ENCODE data around the gene IFITM5.
A peak's percentile ranks its signal among the peaks of the same experiment; 100 is the strongest.

The IFITM5 gene

GRCh38 chr11:266676-267439 lies 32.5 kb downstream of the IFITM5 start:
- no peak for DNase-seq (ENCODE audit: low spot score)

DNA sequence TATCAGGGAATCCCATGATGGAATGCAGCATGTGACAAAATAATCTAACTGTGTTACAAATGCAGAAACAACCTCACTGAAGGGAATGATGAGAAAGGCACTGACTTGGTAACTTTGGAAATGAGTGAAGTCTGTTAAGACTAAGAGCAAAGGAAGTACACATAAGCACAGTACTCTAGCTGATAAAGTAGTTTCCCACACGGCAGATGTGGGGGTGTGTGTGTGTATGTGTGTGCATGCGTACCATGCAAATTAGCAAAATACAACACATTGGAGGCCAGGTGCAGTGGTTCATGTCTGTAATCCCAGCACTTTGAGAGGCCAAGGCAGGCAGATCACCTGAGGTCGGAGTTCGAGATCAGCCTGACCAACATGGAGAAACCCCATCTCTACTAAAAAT lies 37.7 kb downstream of the IFITM5 start:
- DNase-seq (ENCODE audit: low spot score): no peak

DNA sequence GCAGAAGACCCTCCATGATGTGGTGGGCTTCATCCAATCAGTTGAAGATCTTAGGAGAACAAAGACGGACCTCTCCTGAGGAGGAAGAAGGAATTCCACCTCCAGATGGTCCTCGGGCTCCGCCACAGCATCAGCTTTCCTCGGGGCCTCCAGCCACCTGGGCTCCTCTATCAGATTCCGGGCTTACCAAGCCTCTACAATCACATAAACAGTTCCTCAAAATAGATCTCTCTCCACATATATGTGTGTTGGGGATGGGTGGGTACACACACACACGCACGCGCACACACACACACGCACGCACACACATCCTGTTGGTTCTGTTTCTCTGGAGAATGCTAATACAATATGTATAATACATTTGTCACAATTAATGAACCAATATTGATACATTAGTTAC lies 39.9 kb downstream of the IFITM5 start:
- no peak for DNase-seq (ENCODE audit: low spot score)

- DNase-seq (ENCODE audit: low spot score): no peak
These were observed 41.4 kb downstream of the IFITM5 start for GRCh38 chr11:257766-258493.

DNA sequence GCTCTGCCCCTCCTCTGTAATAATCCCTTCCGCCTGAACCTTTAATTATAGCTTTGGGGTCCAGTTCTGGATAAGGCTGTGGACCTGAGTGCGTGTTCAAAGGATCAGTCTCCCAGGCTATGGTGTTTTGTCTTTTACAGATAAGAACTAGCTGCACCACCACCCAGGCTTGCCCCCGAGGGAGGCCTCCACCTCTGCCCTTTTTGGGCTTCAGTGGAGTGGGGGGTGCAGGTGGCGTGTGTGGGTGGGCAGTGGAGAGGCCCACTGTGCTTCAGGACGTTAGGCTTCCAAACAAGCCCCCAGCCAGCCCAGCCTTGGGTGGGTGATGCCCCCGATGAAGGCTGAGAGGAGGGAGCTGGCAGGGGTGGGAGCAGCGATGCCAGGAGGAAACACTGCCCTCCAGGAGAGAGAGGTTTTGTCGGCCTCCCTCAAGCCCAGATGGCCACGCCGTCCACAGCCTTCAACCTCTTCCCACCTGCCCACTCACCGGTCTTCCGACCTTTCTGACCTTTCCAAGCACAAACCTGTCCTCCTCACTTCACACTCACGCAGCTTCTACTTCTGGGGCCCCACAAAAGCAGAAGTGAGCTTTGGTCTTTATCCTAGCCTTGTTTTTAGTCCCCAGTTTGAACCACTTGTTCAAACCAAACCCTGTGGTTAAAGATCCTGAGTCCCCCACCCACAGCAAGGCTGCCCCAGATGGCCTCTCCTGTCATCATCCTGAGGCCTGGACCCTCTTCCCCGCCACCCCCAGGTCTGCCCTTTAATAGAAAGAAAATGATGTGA lies 42.2 kb downstream of the IFITM5 start:
- no peak for DNase-seq (ENCODE audit: low spot score)

GRCh38 chr11:255816-256215 lies 43.5 kb downstream of the IFITM5 start:
- no peak for DNase-seq (ENCODE audit: low spot score)

- no peak for DNase-seq (ENCODE audit: low spot score)
These were observed 44.1 kb downstream of the IFITM5 start for GRCh38 chr11:255176-255575.

DNA sequence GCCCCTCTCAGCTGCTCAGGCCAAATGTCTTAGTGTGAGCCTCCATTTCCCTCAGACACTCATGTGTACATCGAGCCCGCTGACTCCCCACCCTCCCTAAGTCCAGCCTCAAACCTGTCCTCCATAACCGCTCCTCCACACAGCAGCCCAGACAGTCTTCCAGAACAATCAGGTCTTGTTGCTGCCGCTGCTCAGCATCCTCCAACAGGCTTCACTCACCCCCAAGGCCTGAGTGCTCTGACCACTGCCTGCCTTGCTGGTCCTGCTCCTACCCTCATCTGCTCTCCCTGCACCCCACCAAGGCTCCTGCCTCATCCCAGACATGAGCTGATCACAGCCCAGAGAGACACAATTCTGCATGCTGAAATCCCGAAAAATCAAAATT lies 45.4 kb downstream of the IFITM5 start:
- DNase-seq (ENCODE audit: low spot score): no peak

- no peak for DNase-seq (ENCODE audit: low spot score)
These were observed 46.0 kb downstream of the IFITM5 start for GRCh38 chr11:253160-253885.

GRCh38 chr11:252666-253065 lies 46.7 kb downstream of the IFITM5 start:
- DNase-seq (ENCODE audit: low spot score): no peak

DNA sequence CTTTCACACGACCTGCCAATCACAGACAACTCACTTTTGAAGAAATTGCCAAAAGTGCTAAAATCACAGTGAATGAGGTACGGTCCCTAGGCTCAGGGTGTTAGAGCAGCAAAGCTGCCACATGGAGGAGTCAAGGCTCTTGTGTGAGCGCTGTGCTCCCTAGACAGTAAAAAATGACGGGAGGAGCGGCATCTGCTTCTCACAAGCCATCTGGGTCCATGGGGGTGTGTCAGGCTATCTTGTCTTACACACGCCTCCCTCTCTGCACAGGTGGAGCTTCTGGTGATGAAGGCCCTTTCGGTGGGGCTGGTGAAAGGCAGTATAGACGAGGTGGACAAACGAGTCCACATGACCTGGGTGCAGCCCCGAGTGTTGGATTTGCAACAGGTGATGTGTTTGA lies 47.8 kb downstream of the IFITM5 start:
- DNase-seq (ENCODE audit: low spot score): no peak

DNA sequence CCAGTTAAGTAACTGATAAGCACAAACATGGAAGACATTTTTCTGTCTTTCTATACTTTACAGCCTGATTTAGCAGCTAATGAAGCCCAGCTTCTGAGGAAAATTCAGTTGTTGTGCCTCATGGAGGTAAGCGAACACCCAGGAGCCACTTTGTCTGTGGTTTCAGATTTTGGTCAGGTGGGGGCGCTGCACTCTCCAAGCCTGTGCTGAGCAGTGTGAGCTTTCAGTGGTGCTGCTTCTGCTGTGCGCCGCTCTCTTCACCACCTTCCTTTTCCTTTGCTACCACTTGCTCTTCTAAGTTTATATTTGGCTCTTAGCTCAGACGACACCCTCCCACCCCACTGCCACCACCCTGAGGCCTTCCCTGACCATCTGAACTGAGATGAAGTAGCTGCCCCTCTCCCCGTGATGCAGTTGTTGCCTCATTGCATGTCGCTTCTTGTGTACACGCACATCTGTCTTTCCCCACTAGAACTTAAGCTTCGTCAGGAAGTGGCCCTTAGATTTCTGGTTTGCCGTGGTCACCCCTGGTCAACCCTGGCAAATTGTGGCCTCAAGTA lies 48.5 kb downstream of the IFITM5 start:
- DNase-seq (ENCODE audit: low spot score): peak; percentile 56

DNA sequence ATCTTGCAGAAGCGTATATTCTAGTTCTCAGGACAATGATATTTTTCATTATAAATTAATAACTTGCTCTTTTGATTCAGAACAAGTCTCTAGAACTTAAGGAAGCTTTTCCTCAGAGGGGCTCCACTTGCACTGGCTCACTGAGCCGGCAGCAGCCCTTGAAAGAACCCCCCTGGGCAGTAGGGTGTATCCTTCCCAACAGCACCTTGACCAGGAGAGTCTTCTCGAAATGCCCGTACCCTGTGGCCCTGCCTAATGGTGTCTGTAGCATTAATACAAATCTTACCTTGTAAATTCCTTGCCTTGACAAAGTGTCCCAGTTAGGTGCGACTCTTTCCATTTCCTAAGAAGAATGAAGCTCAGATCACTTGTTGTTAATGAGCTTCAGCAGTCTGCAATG lies 49.1 kb downstream of the IFITM5 start:
- DNase-seq (ENCODE audit: low spot score): no peak

- no peak for DNase-seq (ENCODE audit: low spot score)
These were observed 50.3 kb downstream of the IFITM5 start for GRCh38 chr11:249062-249461.
